Cardiac atrium fibroblast (primary cell): ENCODE results near the gene ZNF428. TPM values are rescaled to one million over a fixed set of nuclear protein-coding genes. Genes with fewer than 3 reads are reported as not detected.

Experiments used
- total RNA-seq: library from RNA; depleted of rRNA; stranded (reverse); fragments of >200 nt; gene quantifications from 2 replicates; pipeline ENCODE4 v1.2.3, GENCODE V29; 2015

ZNF428 gene
- 30.7 and 45.0 TPM in 2 replicates for total RNA-seq

GRCh38 chr19:43619262-43620060 lies at the start of gene ZNF428:
Gene ZNF428 (minus strand): TSS chr19:43619629. CDS start chr19:43614304, 5,325 bp downstream.

GRCh38 chr19:43639519-43640423 lies 20.3 kb upstream of the ZNF428 start, which contains the start of gene CADM4:
Gene CADM4 (minus strand): TSS chr19:43639850. CDS start chr19:43639790, 60 bp downstream.

GRCh38 chr19:43611788-43612187 lies 7.6 kb downstream of the ZNF428 start, which contains the start of gene SRRM5:
Gene SRRM5 (plus strand): TSS chr19:43612088. CDS start chr19:43612122, 34 bp downstream.

GRCh38 chr19:43595999-43596841 lies 23.2 kb downstream of the ZNF428 start, which contains the start of the genes IRGQ and ZNF576:
Gene IRGQ (minus strand): TSS chr19:43596134. CDS start chr19:43595338, 796 bp downstream.
Gene ZNF576 (plus strand): TSS chr19:43596595. CDS start chr19:43597109, 514 bp downstream.

GRCh38 chr19:43575156-43575950 lies 44.1 kb downstream of the ZNF428 start, which contains the start of the genes PINLYP and XRCC1:
Gene PINLYP (plus strand): TSS chr19:43575801. CDS start chr19:43577192, 1,391 bp downstream.
Gene XRCC1 (minus strand): TSS chr19:43575527. CDS start chr19:43575458, 69 bp downstream.

Other genes with a start within 250 kb of the ZNF428 start
- not detected in 2 replicates for gene TEX101, start 204.7 kb downstream of the ZNF428 start, total RNA-seq
- gene LYPD3, start 154.0 kb downstream of the ZNF428 start, total RNA-seq: under 0.01 TPM in 1 of 2 replicates, not detected in the other
- 11.9 and 14.1 TPM in 2 replicates for gene PHLDB3, start 114.9 kb downstream of the ZNF428 start, total RNA-seq
- 65.0 and 94.2 TPM in 2 replicates for gene ETHE1, start 92.4 kb downstream of the ZNF428 start, total RNA-seq
- not detected in 2 replicates for gene ZNF575, start 86.4 kb downstream of the ZNF428 start, total RNA-seq
- 14.7 and 21.8 TPM in 2 replicates for gene XRCC1, start 44.1 kb downstream of the ZNF428 start, total RNA-seq
- gene PINLYP, start 43.8 kb downstream of the ZNF428 start, total RNA-seq: 0.65 and 1.8 TPM in 2 replicates
- gene IRGQ, start 23.5 kb downstream of the ZNF428 start, total RNA-seq: 12.5 and 16.7 TPM in 2 replicates
- gene ZNF576, start 23.0 kb downstream of the ZNF428 start, total RNA-seq: 11.7 and 14.7 TPM in 2 replicates
- not detected in 2 replicates for gene SRRM5, start 7.5 kb downstream of the ZNF428 start, total RNA-seq
- 0.36 and 1.3 TPM in 2 replicates for gene CADM4, start 20.2 kb upstream of the ZNF428 start, total RNA-seq
- 57.7 and 67.7 TPM in 2 replicates for gene PLAUR, start 50.5 kb upstream of the ZNF428 start, total RNA-seq
- not detected in 2 replicates for gene IRGC, start 96.4 kb upstream of the ZNF428 start, total RNA-seq
- gene SMG9, start 135.3 kb upstream of the ZNF428 start, total RNA-seq: 12.5 and 19.8 TPM in 2 replicates
- gene KCNN4, start 161.3 kb upstream of the ZNF428 start, total RNA-seq: not detected in 2 replicates
- 3.2 TPM in 1 of 2 replicates, not detected in the other for gene LYPD5, start 182.8 kb upstream of the ZNF428 start, total RNA-seq
- 4.7 and 6.3 TPM in 2 replicates for gene ZNF283, start 207.7 kb upstream of the ZNF428 start, total RNA-seq